Measurements from ENCODE around the gene TMCO6.

TMCO6 gene

GRCh38 chr5:140673187-140673976 lies 34.1 kb downstream of the TMCO6 start, which contains the start of gene DND1:
Gene DND1, minus strand, starts transcription at chr5:140673576. Its CDS starts 34 bp downstream, at chr5:140673542.
- no peaks in the 10 kb centered on the region for H3K27me3 ChIP-seq (ENCODE audit: control insufficient read depth, insufficient read depth, low read length)
- H3K27ac ChIP-seq (ENCODE audit: low read depth, low read length), result 0 out of 2 replicates have a peak within 1 kb of the TSS, but pooled peaks have one; percentile 50
- H3K4me3 ChIP-seq (ENCODE audit: low read depth, low read length), result peak within 1 kb of the TSS; percentile 45
- H3K36me3 ChIP-seq (ENCODE audit: control insufficient read depth, insufficient read depth, low read length), result peaks cover 88% of the 10 kb centered on the region
- H3K9ac ChIP-seq (ENCODE audit: low read length), result peak within 1 kb of the TSS; percentile 26
- H3K4me1 ChIP-seq (ENCODE audit: control insufficient read depth, insufficient read depth, low read length), result 0 out of 2 replicates have a peak, but pooled peaks cover 4% of the 10 kb centered on the region
- no peaks in the 10 kb centered on the region for H3K9me3 ChIP-seq (ENCODE audit: control insufficient read depth, insufficient read depth, low read depth, low read length)

GRCh38 chr5:140674211-140674610 lies 35.0 kb downstream of the TMCO6 start:
- Histone ChIP-seq H3K27ac (ENCODE audit: low read depth, low read length) (no peak overlapping the region), H3K9ac (ENCODE audit: low read length) (no peak overlapping the region), H3K36me3 (ENCODE audit: control insufficient read depth, insufficient read depth, low read length) (peaks cover 85% of the 10 kb centered on the region), H3K27me3 (ENCODE audit: control insufficient read depth, insufficient read depth, low read length) (no peaks in the 10 kb centered on the region), H3K4me3 (ENCODE audit: low read depth, low read length) (no peak overlapping the region), H3K4me1 (ENCODE audit: control insufficient read depth, insufficient read depth, low read length) (0 out of 2 replicates have a peak, but pooled peaks cover 4% of the 10 kb centered on the region), H3K9me3 (ENCODE audit: control insufficient read depth, insufficient read depth, low read depth, low read length) (no peaks in the 10 kb centered on the region)

GRCh38 chr5:140674629-140675028 lies 35.4 kb downstream of the TMCO6 start:
- Histone ChIP-seq H3K9ac (ENCODE audit: low read length) (no peak overlapping the region), H3K4me1 (ENCODE audit: control insufficient read depth, insufficient read depth, low read length) (0 out of 2 replicates have a peak, but pooled peaks cover 4% of the 10 kb centered on the region), H3K36me3 (ENCODE audit: control insufficient read depth, insufficient read depth, low read length) (peaks cover 85% of the 10 kb centered on the region), H3K27me3 (ENCODE audit: control insufficient read depth, insufficient read depth, low read length) (no peaks in the 10 kb centered on the region), H3K4me3 (ENCODE audit: low read depth, low read length) (no peak overlapping the region), H3K9me3 (ENCODE audit: control insufficient read depth, insufficient read depth, low read depth, low read length) (no peaks in the 10 kb centered on the region), H3K27ac (ENCODE audit: low read depth, low read length) (no peak overlapping the region)

GRCh38 chr5:140677947-140678346 lies 38.7 kb downstream of the TMCO6 start:
- no peak overlapping the region for H3K4me3 ChIP-seq (ENCODE audit: low read depth, low read length)
- no peaks in the 10 kb centered on the region for H3K27me3 ChIP-seq (ENCODE audit: control insufficient read depth, insufficient read depth, low read length)
- H3K4me1 ChIP-seq (ENCODE audit: control insufficient read depth, insufficient read depth, low read length), result no peaks in the 10 kb centered on the region
- peaks cover 81% of the 10 kb centered on the region for H3K36me3 ChIP-seq (ENCODE audit: control insufficient read depth, insufficient read depth, low read length)
- H3K9me3 ChIP-seq (ENCODE audit: control insufficient read depth, insufficient read depth, low read depth, low read length), result no peaks in the 10 kb centered on the region
- no peak overlapping the region for H3K9ac ChIP-seq (ENCODE audit: low read length)
- H3K27ac ChIP-seq (ENCODE audit: low read depth, low read length), result no peak overlapping the region

- H3K27ac ChIP-seq (ENCODE audit: low read depth, low read length), result no peak overlapping the region
- no peaks in the 10 kb centered on the region for H3K27me3 ChIP-seq (ENCODE audit: control insufficient read depth, insufficient read depth, low read length)
- no peak overlapping the region for H3K9ac ChIP-seq (ENCODE audit: low read length)
- H3K4me1 ChIP-seq (ENCODE audit: control insufficient read depth, insufficient read depth, low read length), result no peaks in the 10 kb centered on the region
- H3K9me3 ChIP-seq (ENCODE audit: control insufficient read depth, insufficient read depth, low read depth, low read length), result no peaks in the 10 kb centered on the region
- no peak overlapping the region for H3K4me3 ChIP-seq (ENCODE audit: low read depth, low read length)
- peaks cover 74% of the 10 kb centered on the region for H3K36me3 ChIP-seq (ENCODE audit: control insufficient read depth, insufficient read depth, low read length)
Measured at GRCh38 chr5:140678993-140679392, 39.7 kb downstream of the TMCO6 start.

GRCh38 chr5:140690376-140690932 lies 51.2 kb downstream of the TMCO6 start:
- Histone ChIP-seq H3K27ac (ENCODE audit: low read depth, low read length) (no peak overlapping the region), H3K9ac (ENCODE audit: low read length) (peak overlapping the region; percentile 92), H3K4me1 (ENCODE audit: control insufficient read depth, insufficient read depth, low read length) (no peaks in the 10 kb centered on the region), H3K9me3 (ENCODE audit: control insufficient read depth, insufficient read depth, low read depth, low read length) (no peaks in the 10 kb centered on the region), H3K4me3 (ENCODE audit: low read depth, low read length) (peak overlapping the region; percentile 92), H3K36me3 (ENCODE audit: control insufficient read depth, insufficient read depth, low read length) (peaks cover 31% of the 10 kb centered on the region), H3K27me3 (ENCODE audit: control insufficient read depth, insufficient read depth, low read length) (no peaks in the 10 kb centered on the region)

GRCh38 chr5:140690941-140691924 lies 52.0 kb downstream of the TMCO6 start, which contains the start of the genes HARS1 and HARS2:
Gene HARS1, minus strand, starts transcription at chr5:140691370. Its CDS starts 66 bp downstream, at chr5:140691304.
Gene HARS2, plus strand, starts transcription at chr5:140691455. Its CDS starts 194 bp downstream, at chr5:140691649.
- peak within 1 kb of the TSS; percentile 92 for H3K4me3 ChIP-seq (ENCODE audit: low read depth, low read length)
- peaks cover 39% of the 10 kb centered on the region for H3K36me3 ChIP-seq (ENCODE audit: control insufficient read depth, insufficient read depth, low read length)

GRCh38 chr5:140694276-140694675 lies 55.0 kb downstream of the TMCO6 start:
- H3K4me1 ChIP-seq (ENCODE audit: control insufficient read depth, insufficient read depth, low read length), result peaks cover 13% of the 10 kb centered on the region
- no peaks in the 10 kb centered on the region for H3K27me3 ChIP-seq (ENCODE audit: control insufficient read depth, insufficient read depth, low read length)
- no peak overlapping the region for H3K27ac ChIP-seq (ENCODE audit: low read depth, low read length)
- H3K9ac ChIP-seq (ENCODE audit: low read length), result no peak overlapping the region
- no peaks in the 10 kb centered on the region for H3K9me3 ChIP-seq (ENCODE audit: control insufficient read depth, insufficient read depth, low read depth, low read length)
- no peak overlapping the region for H3K4me3 ChIP-seq (ENCODE audit: low read depth, low read length)
- peaks cover 62% of the 10 kb centered on the region for H3K36me3 ChIP-seq (ENCODE audit: control insufficient read depth, insufficient read depth, low read length)

More at GRCh38 chr5:140690941-140691924, 52.0 kb downstream of the TMCO6 start, which contains the start of the genes HARS1 and HARS2:
- H3K27me3 ChIP-seq (ENCODE audit: control insufficient read depth, insufficient read depth, low read length), result no peaks in the 10 kb centered on the region
- H3K9ac ChIP-seq (ENCODE audit: low read length), result peak within 1 kb of the TSS; percentile 92
- H3K9me3 ChIP-seq (ENCODE audit: control insufficient read depth, insufficient read depth, low read depth, low read length), result no peaks in the 10 kb centered on the region
- peak within 1 kb of the TSS; percentile 77 for H3K27ac ChIP-seq (ENCODE audit: low read depth, low read length)
- H3K4me1 ChIP-seq (ENCODE audit: control insufficient read depth, insufficient read depth, low read length), result peaks cover 5% of the 10 kb centered on the region
